Endothelial cell of umbilical vein (primary cell): ENCODE data around the gene ERBIN. TPM values are rescaled to one million over a fixed set of nuclear protein-coding genes. Genes with fewer than 3 reads are reported as not detected.

Source experiments
- BruUV-seq: library from RNA; stranded (reverse); fragments of 400-500 nt; replicated peaks from 2 replicates; lab custom pipeline; 2021; lab: Mats Ljungman, UMichigan
- CTCF ChIA-PET: fragments of 300-600, 350-600 bp; sonication (Branson Sonifier 250); formaldehyde crosslinking; loops from one replicate; lab custom pipeline; 2021; ENCODE audit warnings: antibody characterized with exemption, inconsistent platforms; lab: Charles Lee
- POLR2A ChIA-PET: fragments of 300-600, 350-600 bp; sonication (Branson Sonifier 250); formaldehyde crosslinking; loops from one replicate; lab custom pipeline; 2021; ENCODE audit warnings: antibody characterized with exemption, inconsistent platforms; lab: Charles Lee
- DNase-seq: peaks from one replicate; pipeline ENCODE4 v3.0.0-alpha.2; 2011; ENCODE audit warnings: low read depth, low spot score
- FAIRE-seq: peaks from 2 replicates; lab custom pipeline; 2011; peaks lifted over from hg19 to GRCh38; lab: Jason Lieb, UNC
- H2AFZ ChIP-seq: 2 replicates; pipeline ENCODE4 v1.6.0; 2012; ENCODE audit warnings: low read depth, low read length, control low read depth, inconsistent platforms
- H3K27ac ChIP-seq: 2 replicates; pipeline ENCODE4 v1.5.1; 2011; ENCODE audit warnings: low read depth, mild to moderate bottlenecking, control low read depth, low read length, moderate library complexity; ENCODE audit not compliant: insufficient read depth
- H3K27me3 ChIP-seq, 2 experiments: 2 replicates each; pipeline versions ENCODE4 v1.6.0 to v1.6.1; 2011; ENCODE audit warnings: low read length in 2 of 2, mixed read lengths in 1 of 2; ENCODE audit not compliant: control insufficient read depth in 2 of 2, insufficient read depth in 2 of 2
- H3K36me3 ChIP-seq, 2 experiments: 2 replicates in 1 of 2; 3 replicates in 1 of 2; pipeline ENCODE4 v1.5.1; 2011; ENCODE audit warnings: low read length in 2 of 2, mild to moderate bottlenecking in 1 of 2, moderate library complexity in 1 of 2; ENCODE audit not compliant: control insufficient read depth in 2 of 2, insufficient read depth in 2 of 2; ENCODE audit errors: extremely low read depth in 1 of 2
- H3K4me1 ChIP-seq: 3 replicates; pipeline ENCODE4 v1.5.1; 2011; ENCODE audit warnings: mild to moderate bottlenecking, low read length; ENCODE audit not compliant: control insufficient read depth, insufficient read depth; ENCODE audit errors: extremely low read depth
- H3K4me2 ChIP-seq: 2 replicates; pipeline ENCODE4 v1.6.1; 2011; ENCODE audit warnings: low read length, control low read depth, mixed read lengths; ENCODE audit not compliant: insufficient read depth
- H3K4me3 ChIP-seq, 3 experiments: fragments of 200-600 bp in 1 of 3; sonication (generic), shearing (Covaris generic) in 1 of 3; replicated peaks in 1 of 3; 2 replicates each; pipeline ENCODE4 v1.5.1; 2011 to 2016; ENCODE audit warnings: control low read depth in 3 of 3, low read length in 3 of 3, mild to moderate bottlenecking in 2 of 3, inconsistent platforms in 1 of 3, low read depth in 1 of 3, moderate library complexity in 1 of 3; ENCODE audit not compliant: insufficient read depth in 1 of 3
- H3K79me2 ChIP-seq: 2 replicates; pipeline ENCODE4 v1.6.0; 2012; ENCODE audit warnings: low read length, inconsistent platforms; ENCODE audit not compliant: control insufficient read depth, insufficient read depth
- H3K9ac ChIP-seq: replicated peaks from 2 replicates; pipeline ENCODE3; 2011; ENCODE audit warnings: low read length, control low read depth; ENCODE audit not compliant: insufficient read depth; ENCODE audit errors: extremely low read depth
- H3K9me1 ChIP-seq: replicated peaks from 3 replicates; pipeline ENCODE4 v1.6.0; 2011; ENCODE audit warnings: mild to moderate bottlenecking, low read length; ENCODE audit not compliant: control insufficient read depth, insufficient read depth; ENCODE audit errors: extremely low read depth
- H3K9me3 ChIP-seq: replicated peaks from 2 replicates; pipeline ENCODE4 v1.5.1; 2012; ENCODE audit warnings: low read length, inconsistent platforms; ENCODE audit not compliant: control insufficient read depth, insufficient read depth
- H4K20me1 ChIP-seq: replicated peaks from 2 replicates; pipeline ENCODE3; 2011; ENCODE audit warnings: mild to moderate bottlenecking, low read length; ENCODE audit not compliant: control insufficient read depth, insufficient read depth; ENCODE audit errors: extremely low read depth
- CTCF ChIP-seq, 2 donors: IDR thresholded peaks; 1 replicate in 1 of 2; 2 replicates in 1 of 2; pipeline ENCODE4 v1.5.1; 2011; ENCODE audit warnings: low read length in 2 of 2, mild to moderate bottlenecking in 2 of 2, moderate library complexity in 2 of 2, control low read depth in 1 of 2, inconsistent platforms in 1 of 2, low read depth in 1 of 2; ENCODE audit not compliant: insufficient read depth in 1 of 2; ENCODE audit errors: extremely low read depth in 1 of 2
- EZH2 ChIP-seq: IDR thresholded peaks from 2 replicates; pipeline ENCODE4 v1.6.1; 2012; ENCODE audit warnings: borderline replicate concordance, low read depth, mild to moderate bottlenecking, moderate library complexity, low read length, inconsistent platforms; ENCODE audit not compliant: severe bottlenecking
- FOS ChIP-seq: IDR thresholded peaks from 2 replicates; pipeline ENCODE4 v1.6.1; 2011; ENCODE audit warnings: mild to moderate bottlenecking, low read length, moderate library complexity, borderline replicate concordance; ENCODE audit not compliant: insufficient read depth
- GATA2 ChIP-seq: IDR thresholded peaks from 2 replicates; pipeline ENCODE4 v1.7.0; 2011; ENCODE audit warnings: low read depth, mild to moderate bottlenecking, moderate library complexity, mixed read lengths, low read length; ENCODE audit not compliant: insufficient read length, insufficient read depth
- JUN ChIP-seq: IDR thresholded peaks from 2 replicates; pipeline ENCODE4 v1.6.1; 2011; ENCODE audit warnings: borderline replicate concordance, low read depth; ENCODE audit not compliant: insufficient read length, insufficient read depth
- MAX ChIP-seq: IDR thresholded peaks from 2 replicates; pipeline ENCODE4 v1.6.1; 2011; ENCODE audit not compliant: insufficient read depth, insufficient read length
- MYC ChIP-seq: IDR thresholded peaks from one replicate; pipeline ENCODE4 v1.6.1; 2011; ENCODE audit warnings: mild to moderate bottlenecking, low read depth, low read length
- POLR2A ChIP-seq: IDR thresholded peaks from 2 replicates; pipeline ENCODE4 v1.6.1; 2012; ENCODE audit warnings: low read depth, mild to moderate bottlenecking, control low read depth, low read length
- POLR2AphosphoS5 ChIP-seq: IDR thresholded peaks from 2 replicates; pipeline ENCODE4 v1.6.1; 2012; ENCODE audit warnings: low read depth, mild to moderate bottlenecking, control low read depth, low read length, moderate library complexity; ENCODE audit not compliant: insufficient read depth
- dilution Hi-C: fragments of 300-500 bp; cut with MboI; formaldehyde crosslinking; loops from one replicate; pipeline ENCODE4 v1.15.0; 2019; ENCODE audit warnings: low sequenced_read_pairs; ENCODE audit not compliant: extremely low pct_ligation_motif_present
- intact Hi-C: fragments of 100-400 bp; cut with micrococcal nuclease; formaldehyde crosslinking; loops from one replicate; pipeline ENCODE4 v1.10.0; 2022
- polyA plus RNA-seq, 4 experiments: library from polyadenylated mRNA; depleted of rRNA in 3 of 4; stranded (reverse) in 3 of 4; unstranded in 1 of 4; fragments of >200 nt; gene quantifications; 2 replicates each; pipeline versions ENCODE4 v1.2.1 to v1.2.3, GENCODE V29; 2011 to 2012; ENCODE audit warnings: missing spikeins in 1 of 4
- total RNA-seq: library from RNA; stranded (reverse); gene quantifications from 2 replicates; pipeline ENCODE4 v1.2.3, GENCODE V29; 2021

Gene ERBIN
- total and polyA plus RNA-seq, 2 donors (not counting 3 experiments of a cell fraction or from before 2014, with no cell fraction given) = 8.1 to 55.6 TPM

- Histone ChIP-seq H3K27ac (no peak overlapping the region), H2AFZ (no peak overlapping the region), H3K4me2 (no peak overlapping the region), H3K9me1 (no peaks in the 10 kb centered on the region), H3K79me2 (peaks cover 74% of the 10 kb centered on the region), H3K4me1 (peaks cover 6% of the 10 kb centered on the region), H3K36me3 (no peaks in the 10 kb centered on the region), H3K4me3 (no peak overlapping the region), H3K9ac (no peak overlapping the region), H4K20me1 (peaks cover 22% of the 10 kb centered on the region), H3K27me3 (no peaks in the 10 kb centered on the region), H3K9me3 (no peaks in the 10 kb centered on the region)
- no TSS peak for BruUV-seq
- no peak for TF ChIP-seq JUN
- no peak for TF ChIP-seq MYC
- TF ChIP-seq POLR2A = no peak
- no peak for TF ChIP-seq POLR2AphosphoS5
- TF ChIP-seq EZH2 = no peak
- no peak for TF ChIP-seq GATA2
- TF ChIP-seq MAX = no peak
- no peak for TF ChIP-seq CTCF (IDR thresholded peaks at IDR 0.05; ENCODE audit: extremely low read depth in 1 of 2, insufficient read depth in 1 of 2, low read depth in 1 of 2, low read length in 2 of 2)
- no peak for TF ChIP-seq FOS
- FAIRE-seq = no peak
- CTCF ChIA-PET = no interaction called here
- DNase-seq = no peak
- POLR2A ChIA-PET = no interaction called here
- intact Hi-C loops = no loop called here
- dilution Hi-C loops = no loop called here
Observed at GRCh38 chr5:65970481-65971367, 44.3 kb downstream of the ERBIN start.
